ENCODE results near the gene CCDC92.

GRCh38 chr12:123944696-123945095, 27.9 kb downstream of the CCDC92 start:
- TF ChIP-seq POLR2AphosphoS5 (IDR thresholded peaks at IDR 0.05; ENCODE audit: borderline replicate concordance, low read depth, low read length) (no peak), FOXP2 (optimal IDR thresholded peaks at IDR 0.05; ENCODE audit: control extremely low read depth, extremely low read length, insufficient read depth) (no peak)

Data from SK-N-MC (cell line).